GM19240 (cell line): ENCODE results near the gene LRRC23.

Experiments
- DNase-seq: peaks from one replicate; pipeline ENCODE4 v3.0.0; 2011; ENCODE audit warnings: low spot score; ENCODE audit not compliant: insufficient read length

The LRRC23 gene

GRCh38 chr12:6943389-6943721 lies 38.7 kb downstream of the LRRC23 start:
- DNase-seq, result peak; percentile 88

DNA sequence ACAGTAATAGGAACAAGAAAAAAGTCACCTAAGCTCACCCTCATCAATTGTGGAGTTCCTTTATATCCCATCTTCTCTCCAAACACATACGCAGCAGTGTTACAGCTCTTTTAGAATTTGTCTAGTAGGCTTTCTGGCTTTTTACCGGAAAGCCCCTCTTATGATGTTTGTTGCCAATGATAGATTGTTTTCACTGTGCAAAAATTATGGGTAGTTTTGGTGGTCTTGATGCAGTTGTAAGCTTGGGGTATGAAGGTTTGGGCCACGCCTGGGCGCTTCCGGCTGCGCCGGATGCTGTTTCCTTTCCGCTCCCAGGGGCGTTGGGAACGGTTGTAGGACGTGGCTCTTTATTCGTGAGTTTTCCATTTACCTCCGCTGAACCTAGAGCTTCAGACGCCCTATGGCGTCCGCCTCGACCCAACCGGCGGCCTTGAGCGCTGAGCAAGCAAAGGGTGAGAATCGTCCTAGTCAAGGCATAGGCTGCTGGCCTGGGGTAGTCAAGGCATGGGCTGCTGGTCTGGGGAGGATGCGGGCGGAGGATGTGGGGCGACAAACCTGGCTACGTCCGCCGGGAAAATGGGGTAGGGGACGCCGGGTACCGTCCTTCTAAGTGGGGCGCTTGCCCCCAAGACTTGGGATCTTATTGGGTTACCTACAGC lies 39.2 kb downstream of the LRRC23 start, which contains the start of the genes C12orf57 and RNU7-1:
TSS of gene C12orf57 (plus strand) at position 301 of the 659 bp plus-strand sequence. CDS start at position 401, 100 bp downstream.
TSS of gene RNU7-1 (plus strand) at position 95 of the 659 bp plus-strand sequence.
- DNase-seq, result peak; percentile 42

DNA sequence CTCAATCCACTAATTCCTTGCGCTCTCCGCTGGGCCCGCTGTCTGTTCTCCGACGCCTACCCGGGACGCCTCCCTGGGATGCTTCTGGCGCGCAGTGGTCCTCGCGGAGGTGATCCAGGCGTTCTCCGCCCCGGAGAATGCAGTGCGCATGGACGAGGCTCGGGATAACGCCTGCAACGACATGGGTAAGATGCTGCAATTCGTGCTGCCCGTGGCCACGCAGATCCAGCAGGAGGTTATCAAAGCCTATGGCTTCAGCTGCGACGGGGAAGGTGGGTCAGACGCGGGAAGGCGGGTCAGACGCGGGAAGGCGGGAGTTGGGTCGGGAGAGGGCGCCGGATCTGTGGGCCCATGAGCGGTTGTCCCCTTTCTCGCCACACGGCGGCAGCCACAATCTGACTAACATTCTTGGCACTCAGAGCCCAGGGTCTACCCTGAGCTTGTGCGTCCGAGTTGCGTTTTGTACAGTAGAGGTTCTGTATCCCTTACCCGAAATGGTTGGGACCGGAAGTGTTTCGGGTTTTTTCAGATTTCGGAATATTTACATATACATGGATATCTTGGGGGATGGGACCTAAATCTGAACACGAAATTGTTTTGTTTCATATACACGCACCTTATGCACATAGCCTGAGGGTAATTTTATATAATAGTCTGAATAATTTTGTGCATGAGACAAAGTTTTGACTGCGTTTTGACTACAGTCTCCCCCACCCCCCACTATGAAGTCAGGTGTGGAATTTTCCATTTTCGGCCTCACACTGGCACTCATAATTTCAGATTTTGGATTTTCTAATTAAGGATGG lies 40.0 kb downstream of the LRRC23 start:
- peak; percentile 46 for DNase-seq

- no peak for DNase-seq
Measured at GRCh38 chr12:6945613-6946012, 41.0 kb downstream of the LRRC23 start.

DNA sequence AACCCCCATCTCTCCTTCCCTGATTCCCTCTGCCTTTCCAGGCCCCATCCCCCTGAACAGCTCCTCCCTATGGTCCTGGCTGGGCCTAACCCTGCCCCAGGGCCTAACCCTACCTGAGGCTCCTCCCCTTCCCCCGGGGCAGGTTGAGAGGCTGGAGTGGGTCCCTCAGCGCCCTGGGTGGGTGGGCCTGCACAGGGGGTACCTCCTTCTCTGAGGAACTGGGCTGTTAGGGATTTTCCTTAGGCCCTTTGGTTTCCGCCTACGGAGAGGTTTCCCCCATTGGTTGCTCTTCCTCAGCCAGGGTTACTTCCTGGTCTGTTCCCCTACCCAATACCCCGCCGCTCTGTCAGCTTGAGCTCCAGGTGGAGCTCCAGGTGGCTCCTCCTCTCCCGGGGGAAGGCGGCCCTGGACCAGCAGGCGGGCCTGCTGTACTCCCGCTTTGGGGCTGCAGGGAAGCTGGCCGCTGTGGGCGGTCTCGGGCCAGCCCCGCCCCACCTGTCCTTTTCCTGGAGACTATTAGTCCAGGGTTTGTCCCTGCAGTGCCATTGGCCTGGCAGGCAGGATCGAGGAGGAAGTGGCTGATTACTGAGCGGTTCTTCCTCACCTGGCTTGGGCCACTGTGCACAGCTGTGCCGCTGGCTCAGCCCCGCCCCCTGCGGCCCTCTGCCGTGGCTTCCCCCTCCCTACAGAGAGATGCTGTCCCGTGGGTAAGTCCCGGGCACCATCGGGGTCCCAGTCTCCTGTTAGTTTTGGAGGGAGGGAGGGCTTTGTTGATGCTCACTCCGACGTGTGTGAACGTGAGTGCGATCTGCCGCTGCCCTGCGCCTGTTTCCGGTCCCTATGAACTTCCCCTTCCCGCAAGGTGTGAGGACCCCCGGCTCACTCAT lies 41.7 kb downstream of the LRRC23 start:
- no peak for DNase-seq

DNA sequence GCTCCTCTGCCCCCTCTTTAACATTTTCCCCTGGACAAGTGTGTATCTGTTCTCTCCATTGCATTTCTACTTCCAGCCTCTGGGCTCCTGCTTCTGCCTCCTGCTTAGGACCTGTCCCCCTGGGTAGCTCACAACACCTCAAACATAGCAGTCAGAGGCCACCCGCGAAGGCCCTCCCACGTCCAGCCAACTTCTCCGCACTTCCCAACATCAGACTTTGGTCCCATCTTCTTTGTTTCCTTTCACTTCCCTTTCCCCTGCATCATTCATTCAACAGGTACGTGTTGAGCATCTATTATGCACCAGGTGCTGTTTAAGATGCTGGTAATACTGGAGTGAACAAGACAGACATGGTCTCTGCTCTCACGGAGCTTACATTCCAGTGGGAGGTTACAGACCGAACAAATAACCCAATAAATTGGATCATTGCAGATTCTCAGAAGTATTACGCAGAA lies 42.3 kb downstream of the LRRC23 start:
- DNase-seq, result no peak

- no peak for DNase-seq
Measured at GRCh38 chr12:6947615-6948014, 43.0 kb downstream of the LRRC23 start.

GRCh38 chr12:6948873-6949594 lies 44.4 kb downstream of the LRRC23 start:
- DNase-seq, result no peak

GRCh38 chr12:6950401-6950801 lies 45.8 kb downstream of the LRRC23 start:
- no peak for DNase-seq

DNA sequence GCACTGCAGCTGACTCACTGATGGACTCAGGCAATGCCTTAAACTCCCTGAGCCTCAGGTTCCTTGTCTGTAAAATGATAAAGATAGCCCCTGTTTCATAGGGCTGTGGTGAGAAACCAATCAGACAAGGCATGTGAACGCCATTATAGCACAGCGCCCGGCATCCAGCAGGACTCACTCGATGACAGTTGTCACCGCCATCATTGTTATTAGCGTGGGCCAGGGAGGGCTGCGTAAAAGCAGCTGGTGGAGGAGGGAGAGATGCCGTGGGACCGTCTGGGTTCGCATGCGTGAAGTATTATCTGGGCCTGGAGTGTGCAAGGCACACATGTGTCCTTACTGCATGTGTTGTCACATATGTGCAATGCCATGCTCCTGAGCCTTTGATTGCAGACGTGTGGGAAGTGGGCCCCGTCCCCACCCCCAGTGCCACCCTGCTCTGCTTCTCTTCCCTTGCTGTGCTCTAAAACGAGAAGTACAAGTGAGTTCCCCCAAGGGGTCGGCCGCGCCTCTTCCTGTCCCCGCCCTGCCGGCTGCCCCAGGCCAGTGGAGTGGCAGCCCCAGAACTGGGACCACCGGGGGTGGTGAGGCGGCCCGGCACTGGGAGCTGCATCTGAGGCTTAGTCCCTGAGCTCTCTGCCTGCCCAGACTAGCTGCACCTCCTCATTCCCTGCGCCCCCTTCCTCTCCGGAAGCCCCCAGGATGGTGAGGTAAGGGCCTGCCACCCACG lies 46.4 kb downstream of the LRRC23 start, which contains the start of gene PTPN6:
TSS of gene PTPN6 (plus strand) at position 546 of the 730 bp plus-strand sequence. CDS start at position 703, 157 bp downstream.
- no peak for DNase-seq

GRCh38 chr12:6951551-6952120 lies 47.0 kb downstream of the LRRC23 start:
- DNase-seq, result no peak

DNA sequence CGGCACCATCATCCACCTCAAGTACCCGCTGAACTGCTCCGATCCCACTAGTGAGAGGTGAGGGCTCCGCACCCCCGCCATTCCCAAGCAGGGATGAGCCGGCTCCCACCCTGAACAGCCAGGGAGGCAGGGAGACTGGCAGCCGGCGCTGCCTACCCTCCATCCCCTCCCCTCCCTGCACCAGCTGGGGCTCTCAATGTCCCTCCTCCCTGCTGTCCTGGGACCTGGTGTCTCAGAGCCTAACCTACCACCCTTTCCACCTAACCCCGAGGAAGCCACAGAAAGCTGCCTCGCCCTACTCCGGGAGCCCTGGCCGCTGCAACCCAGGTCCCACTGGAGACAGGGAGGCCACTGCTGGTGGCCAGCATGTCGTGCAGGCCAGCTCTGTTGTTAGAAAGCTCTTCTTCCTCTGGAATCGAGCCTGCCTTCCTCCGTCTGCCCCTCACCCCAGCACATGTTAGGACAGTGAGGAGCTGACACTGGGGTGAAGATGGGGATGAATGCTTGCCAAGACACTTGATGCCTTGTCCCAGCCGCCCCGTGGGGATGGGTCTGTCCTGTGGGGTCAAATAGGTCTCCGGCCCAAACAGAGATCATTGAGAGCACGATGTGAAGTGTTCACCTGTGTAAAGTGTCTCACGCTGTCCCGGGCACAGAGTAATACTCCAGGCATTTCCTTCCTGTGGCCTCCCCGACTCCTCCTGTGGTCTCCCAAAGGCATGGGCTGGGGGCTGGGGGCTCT lies 47.7 kb downstream of the LRRC23 start:
- no peak for DNase-seq

GRCh38 chr12:6952863-6953441 lies 48.3 kb downstream of the LRRC23 start:
- no peak for DNase-seq

GRCh38 chr12:6953442-6954315 lies 49.1 kb downstream of the LRRC23 start:
- DNase-seq, result peak; percentile 45

DNA sequence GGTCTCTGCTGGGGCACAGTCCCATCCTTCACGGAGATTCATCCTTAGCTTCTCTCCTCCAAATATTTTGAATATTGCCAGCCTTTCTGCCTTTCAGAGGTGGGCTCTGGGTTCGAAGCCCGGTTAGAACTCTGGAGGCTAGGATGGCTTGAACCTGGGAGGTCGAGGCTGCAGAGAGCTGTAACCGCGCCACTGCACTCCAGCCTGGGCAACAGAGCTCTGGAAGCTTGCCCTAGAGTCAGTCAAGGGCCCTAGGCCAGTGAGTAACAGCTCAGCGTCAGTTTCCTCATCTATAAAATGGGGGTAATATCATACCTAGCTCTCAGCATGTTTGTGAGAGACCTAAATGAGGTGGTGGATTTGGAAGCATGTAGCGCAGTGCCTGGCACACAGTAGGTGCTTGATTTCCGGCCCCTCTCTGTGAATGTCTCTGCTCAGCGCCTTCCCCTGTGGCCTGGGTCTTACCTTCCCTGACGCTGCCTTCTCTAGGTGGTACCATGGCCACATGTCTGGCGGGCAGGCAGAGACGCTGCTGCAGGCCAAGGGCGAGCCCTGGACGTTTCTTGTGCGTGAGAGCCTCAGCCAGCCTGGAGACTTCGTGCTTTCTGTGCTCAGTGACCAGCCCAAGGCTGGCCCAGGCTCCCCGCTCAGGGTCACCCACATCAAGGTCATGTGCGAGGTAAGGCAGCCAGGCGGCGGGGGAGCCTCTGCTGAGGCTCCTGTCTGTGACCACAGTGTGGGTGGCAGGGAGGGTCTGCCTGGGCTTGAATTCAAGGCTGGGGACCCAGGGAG lies 49.9 kb downstream of the LRRC23 start:
- no peak for DNase-seq

- DNase-seq, result no peak
Measured at GRCh38 chr12:6955108-6956020, 50.7 kb downstream of the LRRC23 start.
